Measurements from ENCODE around the gene KRTAP4-9. TPM values are rescaled to one million over a fixed set of nuclear protein-coding genes. Genes with fewer than 3 reads are reported as not detected.
A peak's percentile ranks its signal among the peaks of the same experiment; 100 is the strongest.

Gene KRTAP4-9
- total RNA-seq, 1 donor from 2014 or later: not detected

- TF ChIP-seq CTCF (IDR thresholded peaks at IDR 0.05) (no peak), EZH2phosphoT487 (IDR thresholded peaks at IDR 0.05) (no peak), EZH2 (IDR thresholded peaks at IDR 0.05) (no peak)
- no peaks in the 10 kb centered on the region for H3K4me1 Mint-ChIP-seq
- H3K4me2 ChIP-seq: no peak overlapping the region
- no peaks in the 10 kb centered on the region for H3K27me3 ChIP-seq
- H3K4me1 ChIP-seq: no peaks in the 10 kb centered on the region
- H3K27ac ChIP-seq: no peak overlapping the region
- no peak overlapping the region for H2AFZ ChIP-seq (replicated peaks)
- no peak overlapping the region for H3K4me3 ChIP-seq
- no peak overlapping the region for H3K9ac ChIP-seq
- no peaks in the 10 kb centered on the region for H3K79me2 ChIP-seq (ENCODE audit: low read depth)
- H3K9me3 ChIP-seq (ENCODE audit: low read depth): no peaks in the 10 kb centered on the region
- no peaks in the 10 kb centered on the region for H4K20me1 ChIP-seq (ENCODE audit: low read depth)
- no peaks in the 10 kb centered on the region for H3K9me3 Mint-ChIP-seq
- DNase-seq (ENCODE audit: low spot score): no peak
- H3K4me3 Mint-ChIP-seq: no peak overlapping the region
- no peaks in the 10 kb centered on the region for H3K36me3 ChIP-seq
- H3F3A ChIP-seq (ENCODE audit: low read depth): no peaks in the 10 kb centered on the region
- peaks cover 2% of the 10 kb centered on the region for H3K27me3 Mint-ChIP-seq (ENCODE audit: insufficient read depth, low read depth)
- H3K36me3 Mint-ChIP-seq: no peaks in the 10 kb centered on the region
- H3K27ac Mint-ChIP-seq: no peak overlapping the region
Measured at GRCh38 chr17:41151525-41151924, 46.3 kb downstream of the KRTAP4-9 start.

GRCh38 chr17:41153856-41154255 lies 48.7 kb downstream of the KRTAP4-9 start:
- Histone ChIP-seq H3F3A (ENCODE audit: low read depth) (no peaks in the 10 kb centered on the region), H3K79me2 (ENCODE audit: low read depth) (no peaks in the 10 kb centered on the region), H3K9me3 (ENCODE audit: low read depth) (no peaks in the 10 kb centered on the region), H3K4me1 (no peaks in the 10 kb centered on the region), H4K20me1 (ENCODE audit: low read depth) (no peaks in the 10 kb centered on the region), H3K4me2 (no peak overlapping the region), H2AFZ (replicated peaks) (peak overlapping the region; percentile 52), H3K27me3 (no peaks in the 10 kb centered on the region), H3K36me3 (no peaks in the 10 kb centered on the region), H3K27ac (no peak overlapping the region), H3K9ac (no peak overlapping the region), H3K4me3 (no peak overlapping the region)
- H3K9me3 Mint-ChIP-seq: no peaks in the 10 kb centered on the region
- H3K27me3 Mint-ChIP-seq (ENCODE audit: insufficient read depth, low read depth): peaks cover 2% of the 10 kb centered on the region
- DNase-seq (ENCODE audit: low spot score): no peak
- H3K4me1 Mint-ChIP-seq: no peaks in the 10 kb centered on the region
- H3K4me3 Mint-ChIP-seq: no peak overlapping the region
- no peak for TF ChIP-seq EZH2phosphoT487 (IDR thresholded peaks at IDR 0.05)
- TF ChIP-seq CTCF (IDR thresholded peaks at IDR 0.05): no peak
- no peak for TF ChIP-seq EZH2 (IDR thresholded peaks at IDR 0.05)
- H3K36me3 Mint-ChIP-seq: no peaks in the 10 kb centered on the region
- no peak overlapping the region for H3K27ac Mint-ChIP-seq

Other genes with a start within 250 kb of the KRTAP4-9 start
- gene KRT12, start 238.2 kb upstream of the KRTAP4-9 start, total RNA-seq (ENCODE audit: low replicate concordance): not detected in 2 replicates
- not detected in 2 replicates for gene KRT20, start 220.1 kb upstream of the KRTAP4-9 start, total RNA-seq (ENCODE audit: low replicate concordance)
- gene KRT23, start 167.7 kb upstream of the KRTAP4-9 start, total RNA-seq (ENCODE audit: low replicate concordance): 0.60 TPM in 1 of 2 replicates, not detected in the other
- gene KRT39, start 138.4 kb upstream of the KRTAP4-9 start, total RNA-seq (ENCODE audit: low replicate concordance): not detected in 2 replicates
- not detected in 2 replicates for gene KRT40, start 121.1 kb upstream of the KRTAP4-9 start, total RNA-seq (ENCODE audit: low replicate concordance)
- gene KRTAP3-3, start 111.2 kb upstream of the KRTAP4-9 start, total RNA-seq (ENCODE audit: low replicate concordance): not detected in 2 replicates
- not detected in 2 replicates for gene KRTAP3-2, start 105.5 kb upstream of the KRTAP4-9 start, total RNA-seq (ENCODE audit: low replicate concordance)
- not detected in 2 replicates for gene KRTAP3-1, start 96.3 kb upstream of the KRTAP4-9 start, total RNA-seq (ENCODE audit: low replicate concordance)
- gene KRTAP1-5, start 78.2 kb upstream of the KRTAP4-9 start, total RNA-seq (ENCODE audit: low replicate concordance): not detected in 2 replicates
- gene KRTAP1-4, start 75.2 kb upstream of the KRTAP4-9 start, total RNA-seq (ENCODE audit: low replicate concordance): not detected in 2 replicates
- gene KRTAP1-3, start 70.5 kb upstream of the KRTAP4-9 start, total RNA-seq (ENCODE audit: low replicate concordance): not detected in 2 replicates
- gene KRTAP1-1, start 63.9 kb upstream of the KRTAP4-9 start, total RNA-seq (ENCODE audit: low replicate concordance): not detected in 2 replicates
- not detected in 2 replicates for gene KRTAP2-1, start 58.1 kb upstream of the KRTAP4-9 start, total RNA-seq (ENCODE audit: low replicate concordance)
- not detected in 2 replicates for gene KRTAP2-2, start 50.2 kb upstream of the KRTAP4-9 start, total RNA-seq (ENCODE audit: low replicate concordance)
- gene KRTAP2-3, start 45.3 kb upstream of the KRTAP4-9 start, total RNA-seq (ENCODE audit: low replicate concordance): not detected in 2 replicates
- gene KRTAP2-4, start 39.5 kb upstream of the KRTAP4-9 start, total RNA-seq (ENCODE audit: low replicate concordance): not detected in 2 replicates
- not detected in 2 replicates for gene KRTAP4-7, start 21.2 kb upstream of the KRTAP4-9 start, total RNA-seq (ENCODE audit: low replicate concordance)
- gene KRTAP4-8, start 7.2 kb upstream of the KRTAP4-9 start, total RNA-seq (ENCODE audit: low replicate concordance): not detected in 2 replicates
- not detected in 2 replicates for gene KRTAP4-16, start 3.2 kb upstream of the KRTAP4-9 start, total RNA-seq (ENCODE audit: low replicate concordance)
- gene KRTAP4-11, start 13.0 kb downstream of the KRTAP4-9 start, total RNA-seq (ENCODE audit: low replicate concordance): not detected in 2 replicates
- not detected in 2 replicates for gene KRTAP4-12, start 18.8 kb downstream of the KRTAP4-9 start, total RNA-seq (ENCODE audit: low replicate concordance)
- not detected in 2 replicates for gene KRTAP4-6, start 35.2 kb downstream of the KRTAP4-9 start, total RNA-seq (ENCODE audit: low replicate concordance)
- not detected in 2 replicates for gene KRTAP4-5, start 44.4 kb downstream of the KRTAP4-9 start, total RNA-seq (ENCODE audit: low replicate concordance)
- not detected in 2 replicates for gene KRTAP4-4, start 55.4 kb downstream of the KRTAP4-9 start, total RNA-seq (ENCODE audit: low replicate concordance)
- not detected in 2 replicates for gene KRTAP4-3, start 62.8 kb downstream of the KRTAP4-9 start, total RNA-seq (ENCODE audit: low replicate concordance)
- gene KRTAP4-2, start 72.8 kb downstream of the KRTAP4-9 start, total RNA-seq (ENCODE audit: low replicate concordance): not detected in 2 replicates
- 0.12 TPM in 1 of 2 replicates, not detected in the other for gene KRTAP4-1, start 79.5 kb downstream of the KRTAP4-9 start, total RNA-seq (ENCODE audit: low replicate concordance)
- not detected in 2 replicates for gene KRTAP9-1, start 84.5 kb downstream of the KRTAP4-9 start, total RNA-seq (ENCODE audit: low replicate concordance)
- not detected in 2 replicates for gene KRTAP9-2, start 121.3 kb downstream of the KRTAP4-9 start, total RNA-seq (ENCODE audit: low replicate concordance)
- not detected in 2 replicates for gene KRTAP9-3, start 127.1 kb downstream of the KRTAP4-9 start, total RNA-seq (ENCODE audit: low replicate concordance)
- not detected in 2 replicates for gene KRTAP9-8, start 132.6 kb downstream of the KRTAP4-9 start, total RNA-seq (ENCODE audit: low replicate concordance)
- gene KRTAP9-4, start 144.3 kb downstream of the KRTAP4-9 start, total RNA-seq (ENCODE audit: low replicate concordance): not detected in 2 replicates
- gene KRTAP9-9, start 150.0 kb downstream of the KRTAP4-9 start, total RNA-seq (ENCODE audit: low replicate concordance): not detected in 2 replicates
- gene KRTAP9-6, start 160.0 kb downstream of the KRTAP4-9 start, total RNA-seq (ENCODE audit: low replicate concordance): not detected in 2 replicates
- not detected in 2 replicates for gene KRTAP9-7, start 170.3 kb downstream of the KRTAP4-9 start, total RNA-seq (ENCODE audit: low replicate concordance)
- not detected in 2 replicates for gene KRTAP29-1, start 197.5 kb downstream of the KRTAP4-9 start, total RNA-seq (ENCODE audit: low replicate concordance)
- not detected in 2 replicates for gene KRTAP16-1, start 203.9 kb downstream of the KRTAP4-9 start, total RNA-seq (ENCODE audit: low replicate concordance)
- not detected in 2 replicates for gene KRTAP17-1, start 210.3 kb downstream of the KRTAP4-9 start, total RNA-seq (ENCODE audit: low replicate concordance)
- gene KRT33A, start 245.4 kb downstream of the KRTAP4-9 start, total RNA-seq (ENCODE audit: low replicate concordance): not detected in 2 replicates